Measurements from ENCODE around the gene SLC25A15. TPM values are rescaled to one million over a fixed set of nuclear protein-coding genes. Genes with fewer than 3 reads are reported as not detected.

SLC25A15 gene
- total RNA-seq, 1 experiment from 2014 or later, result 24.5 TPM

DNA sequence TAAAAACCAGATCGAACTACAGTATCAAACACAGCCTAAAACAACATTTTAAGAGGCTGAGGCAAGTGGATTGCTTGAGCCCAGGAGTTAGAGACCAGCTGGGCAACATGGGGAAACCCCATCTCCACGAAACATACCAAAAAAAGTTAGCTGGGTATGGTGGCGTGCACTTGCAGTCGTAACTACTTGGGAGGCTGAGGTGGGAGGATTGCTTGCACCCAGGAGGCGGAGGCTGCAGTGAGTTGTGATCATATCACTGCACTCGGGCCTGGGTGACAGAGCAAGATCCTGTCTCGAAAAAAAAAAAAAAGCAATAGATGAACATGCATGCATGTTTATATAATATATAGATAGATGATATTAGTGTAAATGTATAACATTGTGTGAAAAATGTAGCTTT is 13.2 kb upstream of the SLC25A15 start (continued):
- TF ChIP-seq, protein P1, sequence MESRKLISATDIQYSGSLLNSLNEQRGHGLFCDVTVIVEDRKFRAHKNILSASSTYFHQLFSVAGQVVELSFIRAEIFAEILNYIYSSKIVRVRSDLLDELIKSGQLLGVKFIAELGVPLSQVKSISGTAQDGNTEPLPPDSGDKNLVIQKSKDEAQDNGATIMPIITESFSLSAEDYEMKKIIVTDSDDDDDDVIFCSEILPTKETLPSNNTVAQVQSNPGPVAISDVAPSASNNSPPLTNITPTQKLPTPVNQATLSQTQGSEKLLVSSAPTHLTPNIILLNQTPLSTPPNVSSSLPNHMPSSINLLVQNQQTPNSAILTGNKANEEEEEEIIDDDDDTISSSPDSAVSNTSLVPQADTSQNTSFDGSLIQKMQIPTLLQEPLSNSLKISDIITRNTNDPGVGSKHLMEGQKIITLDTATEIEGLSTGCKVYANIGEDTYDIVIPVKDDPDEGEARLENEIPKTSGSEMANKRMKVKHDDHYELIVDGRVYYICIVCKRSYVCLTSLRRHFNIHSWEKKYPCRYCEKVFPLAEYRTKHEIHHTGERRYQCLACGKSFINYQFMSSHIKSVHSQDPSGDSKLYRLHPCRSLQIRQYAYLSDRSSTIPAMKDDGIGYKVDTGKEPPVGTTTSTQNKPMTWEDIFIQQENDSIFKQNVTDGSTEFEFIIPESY (IDR thresholded peaks at IDR 0.05; ENCODE audit: extremely low read depth, insufficient replicate concordance, low read length), result no peak
- TF ChIP-seq, protein P2, sequence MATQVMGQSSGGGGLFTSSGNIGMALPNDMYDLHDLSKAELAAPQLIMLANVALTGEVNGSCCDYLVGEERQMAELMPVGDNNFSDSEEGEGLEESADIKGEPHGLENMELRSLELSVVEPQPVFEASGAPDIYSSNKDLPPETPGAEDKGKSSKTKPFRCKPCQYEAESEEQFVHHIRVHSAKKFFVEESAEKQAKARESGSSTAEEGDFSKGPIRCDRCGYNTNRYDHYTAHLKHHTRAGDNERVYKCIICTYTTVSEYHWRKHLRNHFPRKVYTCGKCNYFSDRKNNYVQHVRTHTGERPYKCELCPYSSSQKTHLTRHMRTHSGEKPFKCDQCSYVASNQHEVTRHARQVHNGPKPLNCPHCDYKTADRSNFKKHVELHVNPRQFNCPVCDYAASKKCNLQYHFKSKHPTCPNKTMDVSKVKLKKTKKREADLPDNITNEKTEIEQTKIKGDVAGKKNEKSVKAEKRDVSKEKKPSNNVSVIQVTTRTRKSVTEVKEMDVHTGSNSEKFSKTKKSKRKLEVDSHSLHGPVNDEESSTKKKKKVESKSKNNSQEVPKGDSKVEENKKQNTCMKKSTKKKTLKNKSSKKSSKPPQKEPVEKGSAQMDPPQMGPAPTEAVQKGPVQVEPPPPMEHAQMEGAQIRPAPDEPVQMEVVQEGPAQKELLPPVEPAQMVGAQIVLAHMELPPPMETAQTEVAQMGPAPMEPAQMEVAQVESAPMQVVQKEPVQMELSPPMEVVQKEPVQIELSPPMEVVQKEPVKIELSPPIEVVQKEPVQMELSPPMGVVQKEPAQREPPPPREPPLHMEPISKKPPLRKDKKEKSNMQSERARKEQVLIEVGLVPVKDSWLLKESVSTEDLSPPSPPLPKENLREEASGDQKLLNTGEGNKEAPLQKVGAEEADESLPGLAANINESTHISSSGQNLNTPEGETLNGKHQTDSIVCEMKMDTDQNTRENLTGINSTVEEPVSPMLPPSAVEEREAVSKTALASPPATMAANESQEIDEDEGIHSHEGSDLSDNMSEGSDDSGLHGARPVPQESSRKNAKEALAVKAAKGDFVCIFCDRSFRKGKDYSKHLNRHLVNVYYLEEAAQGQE (IDR thresholded peaks at IDR 0.05; ENCODE audit: low read depth), result no peak
- TF ChIP-seq FOSL1 (IDR thresholded peaks at IDR 0.05; ENCODE audit: low read depth), result no peak

DNA sequence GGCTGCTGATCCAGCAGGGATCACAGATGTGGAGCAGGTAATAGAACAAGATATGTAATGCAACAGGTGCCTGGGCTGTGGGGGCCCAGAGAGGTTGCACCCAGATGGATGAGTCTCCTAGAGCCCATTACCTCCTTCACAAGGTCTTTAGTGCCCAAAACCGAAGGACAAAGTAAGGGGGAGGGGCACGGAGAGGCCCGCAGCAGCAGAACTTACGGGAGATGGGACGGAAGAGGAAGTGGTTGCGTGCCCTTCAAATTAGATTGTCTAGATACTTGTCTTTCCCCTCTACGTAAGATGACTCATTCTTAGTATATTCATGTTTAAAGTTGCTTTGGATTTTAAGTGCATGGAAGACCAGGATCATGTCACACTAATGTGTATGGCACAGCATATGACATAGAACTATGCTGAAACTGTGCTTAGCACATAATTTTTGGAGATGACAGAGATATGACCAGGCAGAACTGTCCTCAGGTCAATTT is 12.7 kb upstream of the SLC25A15 start:
- Histone ChIP-seq H3K4me2 (ENCODE audit: low read length) (peak overlapping the region; percentile 72), H3K9me2 (ENCODE audit: insufficient read depth) (no peaks in the 10 kb centered on the region), H3K27ac (ENCODE audit: low read depth, low read length) (0 out of 2 replicates have a peak overlapping the region, but pooled peaks have one; percentile 4), H3K36me3 (ENCODE audit: control insufficient read depth in 1 of 2, insufficient read depth in 2 of 2, low read length in 2 of 2) (no peaks in the 10 kb centered on the region), H2AFZ (ENCODE audit: low read depth, low read length, poor library complexity, severe bottlenecking) (peak overlapping the region; percentile 94), H3K9ac (ENCODE audit: low read length) (no peak overlapping the region), H3K4me3 (replicated peaks in 1 of 2; ENCODE audit: low read depth in 1 of 2, low read length in 2 of 2) (0 out of 4 replicates have a peak overlapping the region, but pooled peaks of 1 of the 2 experiments have one; percentile 40), H3K9me3 (ENCODE audit: control insufficient read depth in 1 of 2, insufficient read depth in 1 of 2, low read depth in 1 of 2, low read length in 2 of 2) (no peaks in the 10 kb centered on the region), H4K20me1 (ENCODE audit: insufficient read depth) (no peaks in the 10 kb centered on the region), H3K4me1 (ENCODE audit: control insufficient read depth in 1 of 2, insufficient read depth in 2 of 2, low read length in 2 of 2) (peaks cover 12 to 32% of the 10 kb centered on the region in 2 experiments), H3K79me2 (ENCODE audit: insufficient read depth, low read length) (no peaks in the 10 kb centered on the region), H3K27me3 (ENCODE audit: insufficient read depth, low read length) (no peaks in the 10 kb centered on the region)
- DNase-seq (ENCODE audit: low read depth, low spot score), result no peak
- CTCF ChIA-PET, result interaction anchor here (0.8 to 1.6 kb wide), 16 partner anchors 10 to 1725 kb away, joined by 3 to 11 read pairs (median 4); partner anchors contain the start of genes ELF1 and SLC25A15
- POLR2A ChIA-PET, result interaction anchor here (1.0 to 1.1 kb wide), 2 partner anchors 13 kb away, joined by 3 read pairs; partner anchors contain the start of gene SLC25A15
- RAD21 ChIA-PET (ENCODE audit: low non-redundant PET in 1 of 2, low total read pairs in 2 of 2, uncharacterized antibody in 2 of 2, unreplicated experiment in 2 of 2), result no interaction called here
- peak; percentile 4; the same call in 1 of the 2 replicates for ATAC-seq
- intact Hi-C loops (cut with micrococcal nuclease), result loop anchor here (5.0 to 10.0 kb wide), 3 partner anchors 218 to 1089 kb away; no protein-coding TSS in a partner anchor
- BruUV-seq (replicated peaks), result no TSS peak
- TF ChIP-seq, protein P2 (IDR thresholded peaks at IDR 0.05; ENCODE audit: low read depth), result no peak
- TF ChIP-seq ELF1 (IDR thresholded peaks at IDR 0.05; ENCODE audit: borderline replicate concordance, low read depth), result no peak
- TF ChIP-seq FOSL1 (IDR thresholded peaks at IDR 0.05; ENCODE audit: low read depth), result no peak

Data from HCT116 (cell line).